HCEC 1CT (cell line): ENCODE data around the gene CCDC117.

Source experiments
- DNase-seq: peaks from one replicate; pipeline ENCODE4 v3.0.0-alpha.2; 2017

CCDC117 gene

GRCh38 chr22:28831140-28832072, 58.9 kb downstream of the CCDC117 start:
- DNase-seq: no peak

- DNase-seq: no peak
These were observed 60.2 kb downstream of the CCDC117 start for GRCh38 chr22:28832731-28833130.

GRCh38 chr22:28833276-28833923, 60.9 kb downstream of the CCDC117 start:
- DNase-seq: no peak

- DNase-seq: no peak
These were observed 63.2 kb downstream of the CCDC117 start for GRCh38 chr22:28835630-28836189.

- DNase-seq: no peak
These were observed 65.1 kb downstream of the CCDC117 start for GRCh38 chr22:28837640-28838039.
